Measurements from ENCODE around the gene CEP120.

CEP120 gene

GRCh38 chr5:123297198-123297831 is 125.9 kb downstream of the CEP120 start:
- Histone ChIP-seq H3K36me3 (ENCODE audit: control insufficient read depth, low read length) (no peaks in the 10 kb centered on the region), H3K79me2 (ENCODE audit: control insufficient read depth, low read length) (no peaks in the 10 kb centered on the region), H3K4me2 (ENCODE audit: low read length) (no peak overlapping the region), H3K9me2 (replicated peaks; ENCODE audit: control insufficient read depth, low read length) (no peaks in the 10 kb centered on the region), H3K27me3 (ENCODE audit: control insufficient read depth, low read length) (0 out of 2 replicates have a peak, but pooled peaks cover 2% of the 10 kb centered on the region), H3K9me3 (ENCODE audit: control insufficient read depth, insufficient read depth, low read length) (no peaks in the 10 kb centered on the region), H3K4me3 (ENCODE audit: low read length) (no peak overlapping the region), H3K27ac (ENCODE audit: low read depth, low read length) (no peak overlapping the region), H3F3A (ENCODE audit: control insufficient read depth, insufficient read depth) (no peaks in the 10 kb centered on the region), H4K20me1 (ENCODE audit: control insufficient read depth, insufficient read depth, low read depth, low read length) (no peaks in the 10 kb centered on the region), H3K4me1 (ENCODE audit: control insufficient read depth, low read length) (no peaks in the 10 kb centered on the region)
- no peak for TF ChIP-seq EZH2phosphoT487 (IDR thresholded peaks at IDR 0.05; ENCODE audit: borderline replicate concordance, low read length)

All from DOHH2 (cell line).